ENCODE results near the gene CHRNB2. TPM values are rescaled to one million over a fixed set of nuclear protein-coding genes. Genes with fewer than 3 reads are reported as not detected.

The CHRNB2 gene
- total and polyA plus RNA-seq, 9 of the 15 experiments (the other 6 are each of a cell fraction or from before 2014, with no cell fraction given) = 0.01 TPM; not detected in 8

GRCh38 chr1:154607609-154608396 lies 40.2 kb downstream of the CHRNB2 start, which contains the start of gene ADAR (continued):
- TF ChIP-seq SFPQ (IDR thresholded peaks at IDR 0.05; ENCODE audit: low read depth, low read length) (no peak), CCAR2 (IDR thresholded peaks at IDR 0.05; ENCODE audit: low read depth, low read length) (no peak), ZNF239 (CRISPR knock-in tag; IDR thresholded peaks at IDR 0.05) (no peak), NKRF (IDR thresholded peaks at IDR 0.05; ENCODE audit: borderline replicate concordance) (peak; percentile 58), FOXK2 (conservative IDR thresholded peaks at IDR 0.05 in 1 of 2, IDR thresholded peaks at IDR 0.05 in 1 of 2; ENCODE audit: low read depth in 2 of 2) (no peak), SMARCE1 (IDR thresholded peaks at IDR 0.05) (peak; percentile 46; the same call in 1 of the 2 replicates), BRD4 (IDR thresholded peaks at IDR 0.05) (no peak), SRF (CRISPR knock-in tag; IDR thresholded peaks at IDR 0.05) (no peak), KDM5B (IDR thresholded peaks at IDR 0.05; ENCODE audit: insufficient replicate concordance, low read depth, low read length) (no peak), RBM14 (IDR thresholded peaks at IDR 0.05; ENCODE audit: borderline replicate concordance, insufficient read depth, low read depth, low read length) (no peak), ZFP36 (IDR thresholded peaks at IDR 0.05; ENCODE audit: low read depth, low read length, partially characterized antibody) (no peak), NBN (IDR thresholded peaks at IDR 0.05; ENCODE audit: low read depth) (peak; percentile 63), CEBPB (tag; IDR thresholded peaks at IDR 0.05) (peak; percentile 96), ZNF75A (CRISPR knock-in tag; IDR thresholded peaks at IDR 0.05) (no peak), MED1 (CRISPR knock-in tag; IDR thresholded peaks at IDR 0.05; ENCODE audit: borderline replicate concordance) (no peak), SMARCA4 (IDR thresholded peaks at IDR 0.05) (peak; percentile 42; the same call in 1 of the 2 replicates), NEUROD1 (IDR thresholded peaks at IDR 0.05; ENCODE audit: borderline replicate concordance, low read depth, low read length, partially characterized antibody) (no peak), ZBTB2 (IDR thresholded peaks at IDR 0.05) (no peak), RNF219 (CRISPR knock-in tag; IDR thresholded peaks at IDR 0.05) (no peak), MAX (CRISPR knock-in tag; IDR thresholded peaks at IDR 0.05) (0 out of 2 replicates have a peak, but pooled peaks have one; percentile 15)
